Esophagus squamous epithelium (tissue), 5 donors: ENCODE results near the gene NDUFS1. TPM values are rescaled to one million over a fixed set of nuclear protein-coding genes. Genes with fewer than 3 reads are reported as not detected.

ENCODE experiments used
- DNase-seq: peaks from one replicate; lab custom pipeline; 2025; lab: John Stamatoyannopoulos, UW
- H3K27ac ChIP-seq, 4 donors: fragments of 200-600 bp; sonication (generic); one replicate each; pipeline ENCODE4 v1.5.1; 2016 to 2019; ENCODE audit warnings: mild to moderate bottlenecking in 1 of 4
- H3K27me3 ChIP-seq, 4 donors: fragments of 200-600 bp; sonication (generic); 1 replicate in 3 of 4; 2 replicates in 1 of 4; pipeline versions ENCODE4 v1.5.1 to v1.6.0; 2017 to 2021; ENCODE audit warnings: antibody characterized with exemption in 1 of 4
- H3K36me3 ChIP-seq, 3 donors: fragments of 200-600 bp; sonication (generic); one replicate each; pipeline ENCODE4 v1.5.1; 2016 to 2019
- H3K4me1 ChIP-seq, 3 donors: fragments of 200-600 bp; sonication (generic); one replicate each; pipeline ENCODE4 v1.5.1; 2017 to 2019
- H3K4me3 ChIP-seq, 4 donors: fragments of 200-600 bp; sonication (generic); 1 replicate in 3 of 4; 2 replicates in 1 of 4; pipeline ENCODE4 v1.5.1; 2016 to 2019; ENCODE audit warnings: mild to moderate bottlenecking in 2 of 4, moderate library complexity in 1 of 4
- H3K9me3 ChIP-seq, 3 donors: fragments of 200-600 bp; sonication (generic); one replicate each; pipeline ENCODE4 v1.5.1; 2016 to 2019
- CTCF ChIP-seq, 6 experiments: fragments of 450-650 bp in 4 of 6; fragments of 200-600 bp in 2 of 6; sonication (generic) in 2 of 6; IDR thresholded peaks; one replicate each; pipeline ENCODE4 v1.5.1; 2016 to 2019; ENCODE audit warnings: antibody characterized with exemption in 6 of 6, mild to moderate bottlenecking in 4 of 6, moderate library complexity in 4 of 6
- POLR2A ChIP-seq, 4 donors: fragments of 450-650 bp; IDR thresholded peaks; one replicate each; pipeline ENCODE4 v1.6.1; 2017; ENCODE audit warnings: antibody characterized with exemption in 4 of 4, mild to moderate bottlenecking in 4 of 4, moderate library complexity in 3 of 4
- WGBS, 2 donors: methylation state at CpG; one replicate each; pipeline ENCODE4 v1.1.5; 2018; 5-methylcytosine and 5-hydroxymethylcytosine counted together
- intact Hi-C: fragments of 100-400 bp; cut with DNase I; formaldehyde crosslinking; loops from one replicate; pipeline ENCODE4 v1.15.0; 2022
- total RNA-seq, 4 donors: library from RNA; depleted of rRNA; stranded (reverse); fragments of >200 nt; gene quantifications; one replicate each; pipeline ENCODE4 v1.1.0, GENCODE V29; 2016
- donor health status: DM: yes; HTN: yes; CAD: no.

NDUFS1 gene
- total RNA-seq, 4 donors from 2014 or later, result 87.5 to 155 (median 95.9) TPM

- Histone ChIP-seq H3K27ac (no peak overlapping the region), H3K4me3 (no peak overlapping the region), H3K9me3 (no peaks in the 10 kb centered on the region), H3K4me1 (no peaks in the 10 kb centered on the region), H3K36me3 (peaks cover 0 to 8% (median 0%) of the 10 kb centered on the region in 3 donors), H3K27me3 (no peaks in the 10 kb centered on the region)
- no peak for TF ChIP-seq CTCF (IDR thresholded peaks at IDR 0.05)
- TF ChIP-seq POLR2A (IDR thresholded peaks at IDR 0.05), result no peak
- DNase-seq, result no peak
- intact Hi-C loops, result no loop called here
- 79 to 83% methylated on average over 9 of the region's 9 CpGs for WGBS, 2 donors
Observed at GRCh38 chr2:206098471-206098870, 60.8 kb downstream of the NDUFS1 start.

GRCh38 chr2:206096876-206097275 is 62.4 kb downstream of the NDUFS1 start:
- Histone ChIP-seq H3K4me1 (no peaks in the 10 kb centered on the region), H3K9me3 (no peaks in the 10 kb centered on the region), H3K27ac (no peak overlapping the region), H3K4me3 (no peak overlapping the region), H3K27me3 (no peaks in the 10 kb centered on the region), H3K36me3 (peaks cover 0 to 13% (median 0%) of the 10 kb centered on the region in 3 donors)
- 96 to 100% methylated on average over 2 of the region's 2 CpGs for WGBS, 2 donors
- TF ChIP-seq POLR2A (IDR thresholded peaks at IDR 0.05), result no peak
- TF ChIP-seq CTCF (IDR thresholded peaks at IDR 0.05), result no peak
- intact Hi-C loops, result no loop called here
- DNase-seq, result no peak

GRCh38 chr2:206095536-206096332 is 63.5 kb downstream of the NDUFS1 start:
- Histone ChIP-seq H3K9me3 (no peaks in the 10 kb centered on the region), H3K27ac (no peak overlapping the region), H3K4me1 (no peaks in the 10 kb centered on the region), H3K27me3 (no peaks in the 10 kb centered on the region), H3K4me3 (no peak overlapping the region), H3K36me3 (peaks cover 0 to 18% (median 0%) of the 10 kb centered on the region in 3 donors)
- 55 to 62% methylated on average over 3 of the region's 3 CpGs for WGBS, 2 donors
- intact Hi-C loops, result no loop called here
- no peak for DNase-seq
- TF ChIP-seq POLR2A (IDR thresholded peaks at IDR 0.05) (no peak), CTCF (IDR thresholded peaks at IDR 0.05) (no peak)

GRCh38 chr2:206092297-206092696 is 66.9 kb downstream of the NDUFS1 start:
- intact Hi-C loops, result no loop called here
- Histone ChIP-seq H3K36me3 (peaks cover 0 to 33% (median 0%) of the 10 kb centered on the region in 3 donors), H3K9me3 (no peaks in the 10 kb centered on the region), H3K27me3 (no peaks in the 10 kb centered on the region), H3K4me1 (peaks cover 0 to 18% (median 3%) of the 10 kb centered on the region in 3 donors), H3K27ac (no peak overlapping the region), H3K4me3 (no peak overlapping the region)
- TF ChIP-seq POLR2A (IDR thresholded peaks at IDR 0.05) (no peak), CTCF (IDR thresholded peaks at IDR 0.05) (no peak)
- WGBS, 2 donors, result 90 to 97% methylated on average over 2 of the region's 2 CpGs
- no peak for DNase-seq

GRCh38 chr2:206088248-206088647 is 71.0 kb downstream of the NDUFS1 start:
- H3K4me1 ChIP-seq, result peaks cover 0 to 35% (median 7%) of the 10 kb centered on the region in 3 donors
- no peak for DNase-seq
- intact Hi-C loops, result no loop called here
- H3K27ac ChIP-seq, result no peak overlapping the region
- no peaks in the 10 kb centered on the region for H3K9me3 ChIP-seq
- H3K4me3 ChIP-seq, result no peak overlapping the region
- H3K27me3 ChIP-seq, result no peaks in the 10 kb centered on the region
- peaks cover 0 to 23% (median 0%) of the 10 kb centered on the region in 3 donors for H3K36me3 ChIP-seq
- TF ChIP-seq CTCF (IDR thresholded peaks at IDR 0.05), result no peak
